Peyer's patch (tissue), 4 donors: ENCODE data around the gene TMOD3.
"Not testable (repeated sequence)": the region's sequence is repeated elsewhere in the genome, so short reads cannot be mapped to it uniquely, and the experiment has no call there.

Source experiments
- CTCF ChIP-seq, 6 experiments: fragments of 450-650 bp in 4 of 6; fragments of 200-600 bp in 2 of 6; sonication (generic) in 1 of 6; IDR thresholded peaks; one replicate each; pipeline ENCODE4 v1.5.1; 2017 to 2019; ENCODE audit warnings: antibody characterized with exemption in 6 of 6, mild to moderate bottlenecking in 3 of 6, moderate library complexity in 1 of 6
- POLR2A ChIP-seq, 2 donors: fragments of 450-650 bp; IDR thresholded peaks; one replicate each; pipeline ENCODE4 v1.5.1; 2017; ENCODE audit warnings: antibody characterized with exemption in 2 of 2, mild to moderate bottlenecking in 2 of 2, moderate library complexity in 2 of 2

GRCh38 chr15:51787130-51787529 lies 42.3 kb upstream of the TMOD3 start:
- not testable (repeated sequence) for TF ChIP-seq POLR2A, CTCF (IDR thresholded peaks at IDR 0.05)
